ENCODE data around the gene MT1B.
A peak's percentile ranks its signal among the peaks of the same experiment; 100 is the strongest.

MT1B gene

DNA sequence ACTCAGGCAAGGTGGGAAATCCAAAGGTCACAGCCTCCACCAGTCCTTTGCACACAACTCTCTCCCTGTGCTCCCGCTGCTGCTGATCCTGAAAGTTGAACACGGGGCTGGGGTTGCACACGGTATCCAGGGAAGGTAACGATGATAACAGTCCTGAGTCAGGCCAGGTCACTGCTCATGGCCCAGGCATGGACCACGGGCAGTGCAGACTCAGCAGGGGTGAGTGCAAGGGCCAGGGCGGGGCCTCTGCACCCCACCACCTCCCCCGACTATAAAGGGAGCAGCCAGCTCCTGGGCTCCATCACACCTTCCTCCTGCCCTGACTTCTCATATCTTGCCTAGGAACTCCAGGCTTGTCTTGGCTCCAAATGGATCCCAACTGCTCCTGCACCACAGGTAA lies at the start of gene MT1B:
Gene MT1B (plus strand): TSS at position 301 of the 400 bp plus-strand sequence. CDS start 68 bp downstream, at position 369.
- no peaks in the 10 kb centered on the region for H3K9me3 ChIP-seq (ENCODE audit: low read length)
- H3K36me3 ChIP-seq (ENCODE audit: insufficient read depth, low read length): no peaks in the 10 kb centered on the region
- H3K4me1 ChIP-seq (ENCODE audit: insufficient read depth, low read length): no peaks in the 10 kb centered on the region
- H3K4me3 ChIP-seq (ENCODE audit: low read length): no peak within 1 kb of the TSS
- H2AFZ ChIP-seq (ENCODE audit: low read depth, low read length): no peak within 1 kb of the TSS
- peaks cover 82% of the 10 kb centered on the region for H3K27me3 ChIP-seq (ENCODE audit: insufficient read depth, low read length)

DNA sequence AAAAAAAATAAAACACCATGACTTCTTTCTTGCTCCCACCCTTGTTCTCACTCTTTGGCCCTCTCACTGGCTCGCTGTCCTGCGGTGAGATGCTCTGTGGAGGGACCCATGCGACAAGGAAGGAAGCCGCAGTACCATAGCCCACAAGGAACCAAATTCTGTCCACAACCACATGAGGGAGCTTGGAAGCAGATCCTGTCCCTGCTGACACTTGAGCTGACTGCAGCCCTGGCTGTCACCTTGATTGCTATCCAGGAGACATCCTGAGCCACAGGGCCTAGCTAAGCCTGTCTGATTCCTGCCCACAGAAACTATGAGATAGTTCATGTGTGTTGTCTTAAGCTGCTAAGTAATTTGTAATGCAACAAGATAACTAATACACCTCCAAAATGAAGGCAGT lies 48.1 kb upstream of the MT1B start:
- Histone ChIP-seq H3K27me3 (ENCODE audit: insufficient read depth, low read length) (peaks cover 17% of the 10 kb centered on the region), H3K9me3 (ENCODE audit: low read length) (no peaks in the 10 kb centered on the region)

DNA sequence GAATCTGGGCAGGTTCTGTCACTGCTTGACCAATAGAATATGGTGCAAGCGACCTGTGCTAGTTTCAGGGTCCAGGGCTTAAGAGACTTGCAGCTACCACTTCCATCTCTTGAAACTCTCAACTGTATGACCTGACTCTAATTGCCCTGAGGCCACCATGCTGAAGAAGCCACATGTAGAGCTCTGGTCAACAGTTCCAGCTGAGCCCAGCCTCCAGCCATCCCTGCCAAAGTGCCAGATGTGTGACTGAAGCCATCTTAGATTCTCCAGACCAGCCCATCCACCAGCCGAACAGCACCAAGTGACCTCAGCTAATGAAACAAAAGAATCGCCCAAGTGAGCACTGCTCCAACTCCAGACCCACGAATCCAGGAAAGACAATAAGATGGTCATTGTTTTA lies 46.7 kb upstream of the MT1B start:
- Histone ChIP-seq H2AFZ (ENCODE audit: low read depth, low read length) (no peak overlapping the region), H3K4me3 (ENCODE audit: low read length) (no peak overlapping the region), H3K9me3 (ENCODE audit: low read length) (no peaks in the 10 kb centered on the region), H3K4me1 (ENCODE audit: insufficient read depth, low read length) (peaks cover 20% of the 10 kb centered on the region), H3K27me3 (ENCODE audit: insufficient read depth, low read length) (peaks cover 27% of the 10 kb centered on the region), H3K36me3 (ENCODE audit: insufficient read depth, low read length) (no peaks in the 10 kb centered on the region)

More for the DNA sequence above, 48.1 kb upstream of the MT1B start:
- Histone ChIP-seq H2AFZ (ENCODE audit: low read depth, low read length) (no peak overlapping the region), H3K4me3 (ENCODE audit: low read length) (no peak overlapping the region), H3K4me1 (ENCODE audit: insufficient read depth, low read length) (peaks cover 8% of the 10 kb centered on the region), H3K36me3 (ENCODE audit: insufficient read depth, low read length) (no peaks in the 10 kb centered on the region)

DNA sequence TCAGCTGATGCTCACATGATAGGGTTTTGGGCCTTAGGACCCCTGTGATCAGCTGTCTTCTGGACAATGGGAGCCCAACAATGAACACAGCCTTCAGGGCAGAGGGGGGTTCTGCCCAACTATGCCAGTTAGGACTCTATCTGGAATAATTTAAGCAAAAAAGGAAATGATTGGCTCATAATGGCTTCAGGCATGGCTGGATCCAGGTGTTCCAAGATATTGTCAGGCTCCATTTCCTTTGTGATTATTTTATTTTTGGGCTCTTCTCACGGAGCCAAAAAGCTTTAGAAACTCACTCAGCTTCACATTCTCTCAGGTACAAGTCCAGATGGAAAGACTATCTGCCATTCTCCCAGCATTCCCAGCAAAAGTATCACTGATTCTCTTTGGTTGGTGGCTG lies 46.2 kb upstream of the MT1B start:
- H3K27me3 ChIP-seq (ENCODE audit: insufficient read depth, low read length): peaks cover 32% of the 10 kb centered on the region
- peaks cover 24% of the 10 kb centered on the region for H3K4me1 ChIP-seq (ENCODE audit: insufficient read depth, low read length)
- H3K36me3 ChIP-seq (ENCODE audit: insufficient read depth, low read length): no peaks in the 10 kb centered on the region
- no peak overlapping the region for H2AFZ ChIP-seq (ENCODE audit: low read depth, low read length)
- no peak overlapping the region for H3K4me3 ChIP-seq (ENCODE audit: low read length)
- H3K9me3 ChIP-seq (ENCODE audit: low read length): no peaks in the 10 kb centered on the region

DNA sequence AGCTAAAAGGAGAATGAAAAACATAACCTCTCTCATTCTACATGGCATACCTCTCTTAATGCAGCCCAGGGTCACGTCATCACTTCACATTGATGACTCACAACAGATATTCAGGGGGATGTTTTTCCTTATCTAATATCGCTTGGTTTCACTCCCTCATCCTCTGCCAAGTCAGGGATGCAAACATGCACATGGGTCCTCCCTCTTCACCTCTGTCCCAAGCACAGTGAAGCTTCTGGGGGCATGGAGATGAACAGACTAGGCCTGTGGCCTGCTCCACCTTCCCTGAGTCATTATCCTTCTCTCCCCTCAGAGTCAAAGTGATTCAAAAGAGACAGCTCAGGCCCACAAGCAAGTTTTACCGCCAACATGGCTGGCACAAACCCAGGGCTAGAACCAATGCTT lies 45.6 kb upstream of the MT1B start:
- Histone ChIP-seq H3K9me3 (ENCODE audit: low read length) (no peaks in the 10 kb centered on the region), H3K27me3 (ENCODE audit: insufficient read depth, low read length) (peaks cover 36% of the 10 kb centered on the region), H3K36me3 (ENCODE audit: insufficient read depth, low read length) (no peaks in the 10 kb centered on the region), H3K4me1 (ENCODE audit: insufficient read depth, low read length) (peaks cover 24% of the 10 kb centered on the region), H3K4me3 (ENCODE audit: low read length) (no peak overlapping the region), H2AFZ (ENCODE audit: low read depth, low read length) (no peak overlapping the region)

DNA sequence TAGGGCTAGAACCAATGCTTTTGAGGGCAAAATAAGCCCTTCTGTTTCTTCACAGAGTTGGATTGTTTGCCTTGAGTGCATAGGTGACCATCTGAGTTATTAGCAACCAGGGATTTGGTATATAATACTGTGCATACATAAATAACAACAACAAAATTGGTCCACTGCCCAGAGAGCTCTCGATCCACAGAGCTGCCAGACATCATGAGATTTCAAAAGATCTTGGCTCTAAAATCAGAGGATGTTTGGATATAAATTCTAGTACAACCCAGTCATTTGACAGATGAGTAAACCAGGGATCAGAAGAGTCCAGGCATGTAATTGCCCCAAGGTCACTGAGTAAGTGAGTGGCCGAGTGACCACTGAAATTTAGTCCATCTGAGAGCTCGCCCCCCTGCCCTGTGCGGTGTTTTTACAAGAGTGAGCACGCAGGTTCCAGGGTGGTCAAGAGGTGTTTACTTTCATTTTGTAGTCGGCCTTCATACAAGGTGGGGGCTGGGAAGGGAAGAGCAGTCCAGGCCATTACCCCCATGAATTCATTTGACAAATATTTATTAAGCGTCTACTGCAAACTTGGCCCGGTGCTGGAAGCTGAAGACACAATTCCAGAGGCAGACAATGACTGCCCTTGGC lies 45.1 kb upstream of the MT1B start:
- Histone ChIP-seq H3K4me1 (ENCODE audit: insufficient read depth, low read length) (peaks cover 24% of the 10 kb centered on the region), H3K27me3 (ENCODE audit: insufficient read depth, low read length) (peaks cover 35% of the 10 kb centered on the region), H3K36me3 (ENCODE audit: insufficient read depth, low read length) (no peaks in the 10 kb centered on the region), H3K9me3 (ENCODE audit: low read length) (no peaks in the 10 kb centered on the region), H3K4me3 (ENCODE audit: low read length) (no peak overlapping the region), H2AFZ (ENCODE audit: low read depth, low read length) (no peak overlapping the region)

DNA sequence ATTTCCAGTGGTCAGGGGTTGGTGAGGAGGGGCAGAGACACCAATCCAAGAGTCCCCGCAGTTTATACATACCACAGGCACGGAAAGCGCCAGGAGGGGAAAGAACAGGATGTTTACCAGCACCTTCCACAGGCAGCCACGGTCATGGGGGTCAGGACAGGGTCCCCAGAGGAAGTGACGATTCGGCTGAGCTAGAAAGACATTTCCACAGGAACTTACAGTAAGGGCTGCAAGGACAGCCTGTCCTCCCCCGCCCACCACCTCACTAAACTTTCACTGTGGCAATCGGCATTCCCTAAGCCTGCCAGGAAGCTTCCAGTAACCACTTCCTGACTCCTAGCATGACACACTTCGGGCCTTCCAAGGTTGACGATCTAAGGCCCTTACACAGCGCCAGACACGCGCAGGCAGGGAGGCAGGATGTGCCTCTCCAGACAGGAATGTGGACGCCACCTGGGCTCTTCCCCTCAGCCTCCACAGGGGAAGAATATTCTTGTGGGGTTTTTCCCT lies 44.5 kb upstream of the MT1B start:
- peaks cover 35% of the 10 kb centered on the region for H3K27me3 ChIP-seq (ENCODE audit: insufficient read depth, low read length)
- peaks cover 24% of the 10 kb centered on the region for H3K4me1 ChIP-seq (ENCODE audit: insufficient read depth, low read length)
- no peaks in the 10 kb centered on the region for H3K36me3 ChIP-seq (ENCODE audit: insufficient read depth, low read length)
- H2AFZ ChIP-seq (ENCODE audit: low read depth, low read length): no peak overlapping the region
- H3K4me3 ChIP-seq (ENCODE audit: low read length): no peak overlapping the region
- no peaks in the 10 kb centered on the region for H3K9me3 ChIP-seq (ENCODE audit: low read length)

DNA sequence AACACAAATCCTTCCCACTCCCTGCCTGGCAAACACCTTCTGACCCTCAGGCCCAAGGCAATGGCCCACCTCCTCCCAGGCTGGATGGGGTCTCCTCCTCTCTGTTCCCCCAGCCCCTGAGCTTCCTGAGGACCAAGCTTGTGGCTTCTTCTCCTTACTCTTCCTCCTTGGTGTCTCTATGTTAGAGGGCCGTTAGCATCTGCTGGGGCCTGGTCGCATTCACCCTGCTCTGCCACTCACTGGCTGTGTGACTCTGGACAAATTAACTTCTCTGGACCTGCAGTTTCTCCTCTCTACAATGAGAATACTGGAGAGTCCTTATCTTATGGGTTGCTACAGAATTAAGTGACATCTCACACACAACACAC lies 44.0 kb upstream of the MT1B start:
- Histone ChIP-seq H3K27me3 (ENCODE audit: insufficient read depth, low read length) (peaks cover 37% of the 10 kb centered on the region), H2AFZ (ENCODE audit: low read depth, low read length) (no peak overlapping the region), H3K9me3 (ENCODE audit: low read length) (no peaks in the 10 kb centered on the region), H3K36me3 (ENCODE audit: insufficient read depth, low read length) (no peaks in the 10 kb centered on the region), H3K4me3 (ENCODE audit: low read length) (no peak overlapping the region), H3K4me1 (ENCODE audit: insufficient read depth, low read length) (peaks cover 24% of the 10 kb centered on the region)

DNA sequence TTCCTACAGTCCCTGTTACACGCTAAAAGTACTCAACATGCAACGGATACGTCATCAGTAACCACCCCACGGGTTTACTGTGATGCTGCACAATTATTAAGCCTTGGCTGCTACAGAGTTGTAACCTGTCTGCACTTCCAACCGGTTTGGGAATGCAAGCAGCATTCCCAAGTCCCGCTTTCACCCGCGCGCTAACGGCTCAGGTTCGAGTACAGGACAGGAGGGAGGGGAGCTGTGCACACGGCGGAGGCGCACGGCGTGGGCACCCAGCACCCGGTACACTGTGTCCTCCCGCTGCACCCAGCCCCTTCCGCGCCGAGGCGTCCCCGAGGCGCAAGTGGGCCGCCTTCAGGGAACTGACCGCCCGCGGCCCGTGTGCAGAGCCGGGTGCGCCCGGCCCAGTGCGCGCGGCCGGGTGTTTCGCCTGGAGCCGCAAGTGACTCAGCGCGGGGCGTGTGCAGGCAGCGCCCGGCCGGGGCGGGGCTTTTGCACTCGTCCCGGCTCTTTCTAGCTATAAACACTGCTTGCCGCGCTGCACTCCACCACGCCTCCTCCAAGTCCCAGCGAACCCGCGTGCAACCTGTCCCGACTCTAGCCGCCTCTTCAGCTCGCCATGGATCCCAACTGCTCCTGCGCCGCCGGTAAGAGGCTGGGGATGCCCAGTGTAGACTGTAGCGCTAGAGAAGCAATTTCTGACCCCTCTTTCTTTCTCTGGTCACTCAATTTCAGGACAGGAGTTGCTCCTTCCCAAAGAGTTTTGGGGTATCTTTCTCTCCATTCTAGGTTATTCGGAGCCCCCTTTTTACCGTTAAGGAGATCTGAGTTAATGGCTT lies 43.4 kb upstream of the MT1B start, which contains the start of gene MT2A:
Gene MT2A (plus strand): TSS at position 542 of the 833 bp plus-strand sequence. CDS start 72 bp downstream, at position 614.
- Histone ChIP-seq H3K4me1 (ENCODE audit: insufficient read depth, low read length) (peaks cover 24% of the 10 kb centered on the region), H2AFZ (ENCODE audit: low read depth, low read length) (peak within 1 kb of the TSS; percentile 64), H3K36me3 (ENCODE audit: insufficient read depth, low read length) (no peaks in the 10 kb centered on the region), H3K27me3 (ENCODE audit: insufficient read depth, low read length) (peaks cover 37% of the 10 kb centered on the region), H3K9me3 (ENCODE audit: low read length) (no peaks in the 10 kb centered on the region), H3K4me3 (ENCODE audit: low read length) (peak within 1 kb of the TSS; percentile 40)

DNA sequence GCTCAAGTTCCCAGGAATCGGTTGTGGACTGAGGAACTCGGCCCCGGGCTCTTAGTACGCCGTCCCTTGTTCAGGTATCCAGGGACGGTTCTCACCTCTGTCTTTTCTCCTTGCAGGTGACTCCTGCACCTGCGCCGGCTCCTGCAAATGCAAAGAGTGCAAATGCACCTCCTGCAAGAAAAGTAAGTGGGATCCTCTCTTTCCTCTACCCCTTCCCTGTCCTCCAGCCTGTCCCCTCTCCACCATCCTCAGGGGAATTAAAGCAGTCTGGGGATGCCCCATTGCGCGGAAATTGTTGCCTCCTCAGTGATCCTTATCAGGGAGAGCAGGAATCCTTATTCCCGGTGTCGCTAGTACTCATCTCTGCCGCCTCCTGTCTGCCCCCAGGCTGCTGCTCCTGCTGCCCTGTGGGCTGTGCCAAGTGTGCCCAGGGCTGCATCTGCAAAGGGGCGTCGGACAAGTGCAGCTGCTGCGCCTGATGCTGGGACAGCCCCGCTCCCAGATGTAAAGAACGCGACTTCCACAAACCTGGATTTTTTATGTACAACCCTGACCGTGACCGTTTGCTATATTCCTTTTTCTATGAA lies 42.7 kb upstream of the MT1B start:
- H3K4me1 ChIP-seq (ENCODE audit: insufficient read depth, low read length): peaks cover 24% of the 10 kb centered on the region
- H3K9me3 ChIP-seq (ENCODE audit: low read length): no peaks in the 10 kb centered on the region
- peaks cover 40% of the 10 kb centered on the region for H3K27me3 ChIP-seq (ENCODE audit: insufficient read depth, low read length)
- H2AFZ ChIP-seq (ENCODE audit: low read depth, low read length): peak overlapping the region; percentile 64
- peak overlapping the region; percentile 40 for H3K4me3 ChIP-seq (ENCODE audit: low read length)
- H3K36me3 ChIP-seq (ENCODE audit: insufficient read depth, low read length): no peaks in the 10 kb centered on the region

DNA sequence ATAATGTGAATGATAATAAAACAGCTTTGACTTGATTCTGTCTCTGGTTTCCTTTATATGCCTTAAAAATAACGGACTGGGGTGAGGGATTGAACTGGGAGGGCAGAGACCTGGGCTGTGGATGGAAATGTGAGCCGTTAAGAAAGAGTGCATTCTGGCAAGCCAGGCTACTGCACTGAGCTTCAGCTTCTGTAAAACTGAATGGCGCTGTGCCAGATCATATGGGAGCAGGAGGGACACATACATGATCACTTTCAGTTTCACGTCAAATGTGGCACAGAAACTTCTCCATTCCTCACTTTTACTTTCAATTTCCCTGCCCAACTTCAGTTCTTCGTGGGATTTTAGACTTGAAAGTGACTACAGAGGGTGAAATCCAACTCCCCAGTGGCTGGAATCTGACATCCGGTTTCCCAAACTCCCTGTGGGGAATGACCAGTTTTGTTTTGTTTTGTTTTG lies 42.2 kb upstream of the MT1B start:
- H2AFZ ChIP-seq (ENCODE audit: low read depth, low read length): peak overlapping the region; percentile 64
- H3K4me1 ChIP-seq (ENCODE audit: insufficient read depth, low read length): peaks cover 24% of the 10 kb centered on the region
- H3K4me3 ChIP-seq (ENCODE audit: low read length): peak overlapping the region; percentile 40
- no peaks in the 10 kb centered on the region for H3K9me3 ChIP-seq (ENCODE audit: low read length)
- peaks cover 43% of the 10 kb centered on the region for H3K27me3 ChIP-seq (ENCODE audit: insufficient read depth, low read length)
- no peaks in the 10 kb centered on the region for H3K36me3 ChIP-seq (ENCODE audit: insufficient read depth, low read length)

DNA sequence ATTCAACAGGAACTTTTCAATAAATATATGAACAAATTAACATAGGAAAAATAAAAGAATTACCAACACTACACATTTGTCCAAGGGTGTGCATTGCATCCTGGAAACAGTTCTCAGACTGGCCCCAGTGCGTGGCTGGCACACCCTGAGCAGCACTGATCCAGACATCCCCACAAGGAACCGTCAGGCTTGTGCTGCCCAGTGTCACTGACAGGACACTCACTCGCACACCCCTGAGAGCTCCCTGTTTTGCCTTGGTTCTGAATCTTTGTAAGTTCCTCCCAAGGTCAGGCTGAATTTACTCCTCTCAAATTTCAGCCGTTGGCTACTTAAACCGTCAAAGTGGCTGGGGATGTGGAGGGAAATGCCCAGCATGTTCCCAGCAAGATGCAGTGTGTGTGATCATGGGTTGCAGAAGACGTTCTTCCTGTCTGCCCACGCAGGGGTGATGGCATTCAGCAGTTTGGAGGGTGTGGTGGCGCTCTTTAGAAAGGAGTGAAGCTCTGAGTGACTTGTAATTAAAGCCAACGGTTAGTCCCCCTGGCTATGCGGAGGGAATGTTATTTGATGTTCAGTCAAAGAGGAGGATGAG lies 41.6 kb upstream of the MT1B start:
- Histone ChIP-seq H3K36me3 (ENCODE audit: insufficient read depth, low read length) (no peaks in the 10 kb centered on the region), H3K4me3 (ENCODE audit: low read length) (no peak overlapping the region), H3K27me3 (ENCODE audit: insufficient read depth, low read length) (peaks cover 46% of the 10 kb centered on the region), H3K4me1 (ENCODE audit: insufficient read depth, low read length) (peaks cover 24% of the 10 kb centered on the region), H3K9me3 (ENCODE audit: low read length) (no peaks in the 10 kb centered on the region), H2AFZ (ENCODE audit: low read depth, low read length) (no peak overlapping the region)
